ENCODE results near the gene PPT1. TPM values are rescaled to one million over a fixed set of nuclear protein-coding genes. Genes with fewer than 3 reads are reported as not detected.
"Not testable (repeated sequence)": the region's sequence is repeated elsewhere in the genome, so short reads cannot be mapped to it uniquely, and the experiment has no call there.

PPT1 gene
- total RNA-seq, 2 donors from 2014 or later: 68.5 to 89.8 TPM

GRCh38 chr1:40092706-40093639, 4.1 kb downstream of the PPT1 start:
- no peak overlapping the region for H3K27ac ChIP-seq
- ATAC-seq (ENCODE audit: insufficient number of reproducible peaks, low FRiP score, low read depth): no peak
- no peak overlapping the region for H3K4me3 ChIP-seq
- DNase-seq (ENCODE audit: low spot score): no peak
- peaks cover 24% of the 10 kb centered on the region for H3K36me3 ChIP-seq
- H3K27me3 ChIP-seq (replicated peaks; ENCODE audit: insufficient read depth): no peaks in the 10 kb centered on the region
- H3K4me1 ChIP-seq (ENCODE audit: control insufficient read depth in 1 of 2, low read depth in 2 of 2): peaks cover 0 to 18% of the 10 kb centered on the region in 2 donors
- TF ChIP-seq CTCF (IDR thresholded peaks at IDR 0.05): no peak
- H3K9me3 ChIP-seq: no peaks in the 10 kb centered on the region

DNA sequence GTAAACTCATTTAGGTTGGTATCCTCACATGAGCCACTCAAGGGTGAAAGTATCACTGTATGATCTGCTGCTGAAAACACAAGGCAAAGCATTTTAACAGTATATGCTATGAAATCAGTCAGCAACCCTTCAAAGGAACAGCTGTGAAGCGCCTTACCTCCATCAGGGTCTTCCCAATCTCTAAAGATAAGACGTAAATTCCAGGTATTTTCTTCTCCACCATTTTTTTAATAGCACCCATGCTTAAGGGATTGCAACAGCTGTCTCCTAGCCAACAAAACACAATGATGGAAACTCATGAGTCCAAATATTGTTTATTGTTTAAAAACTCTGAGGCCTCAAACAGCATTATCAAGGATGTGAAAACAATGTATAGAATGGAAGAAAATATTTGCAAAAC, 4.8 kb downstream of the PPT1 start:
- H3K9me3 ChIP-seq: no peaks in the 10 kb centered on the region
- ATAC-seq (ENCODE audit: insufficient number of reproducible peaks, low FRiP score, low read depth): no peak
- no peak overlapping the region for H3K27ac ChIP-seq
- no peak overlapping the region for H3K4me3 ChIP-seq
- H3K4me1 ChIP-seq (ENCODE audit: control insufficient read depth in 1 of 2, low read depth in 2 of 2): peaks cover 0 to 12% of the 10 kb centered on the region in 2 donors
- peaks cover 27% of the 10 kb centered on the region for H3K36me3 ChIP-seq
- no peak for DNase-seq (ENCODE audit: low spot score)
- H3K27me3 ChIP-seq (replicated peaks; ENCODE audit: insufficient read depth): no peaks in the 10 kb centered on the region
- TF ChIP-seq CTCF (IDR thresholded peaks at IDR 0.05): no peak

- Histone ChIP-seq H3K9me3 (no peaks in the 10 kb centered on the region), H3K27me3 (replicated peaks; ENCODE audit: insufficient read depth) (no peaks in the 10 kb centered on the region), H3K4me1 (ENCODE audit: control insufficient read depth in 1 of 2, low read depth in 2 of 2) (peaks cover 0 to 5% of the 10 kb centered on the region in 2 donors), H3K36me3 (peaks cover 27% of the 10 kb centered on the region), H3K27ac (no peak overlapping the region), H3K4me3 (no peak overlapping the region)
- DNase-seq (ENCODE audit: low spot score): no peak
- no peak for ATAC-seq (ENCODE audit: insufficient number of reproducible peaks, low FRiP score, low read depth)
- no peak for TF ChIP-seq CTCF (IDR thresholded peaks at IDR 0.05)
These were observed 6.2 kb downstream of the PPT1 start for GRCh38 chr1:40090652-40091355.

DNA sequence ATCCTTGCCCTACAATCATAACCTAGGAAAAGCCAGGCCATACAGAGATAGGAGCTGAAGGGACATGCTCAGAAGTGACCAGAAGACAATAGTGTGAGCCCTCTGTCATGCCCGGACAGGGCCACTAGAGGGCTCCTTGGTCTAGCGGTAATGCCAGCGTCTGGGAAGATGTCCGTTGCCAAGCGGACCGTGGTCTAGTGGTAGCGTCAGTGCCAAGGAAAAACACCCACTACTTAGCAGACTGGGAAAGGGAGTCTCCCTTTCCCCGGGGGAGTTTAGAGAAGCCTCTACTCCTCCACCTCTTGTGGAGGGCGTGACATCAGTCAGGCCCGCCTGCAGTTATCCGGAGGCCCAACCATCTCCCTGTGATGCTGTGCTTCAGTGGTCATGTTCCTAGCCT, 12.3 kb downstream of the PPT1 start:
- DNase-seq (ENCODE audit: low spot score): peak; percentile 15
- H3K27me3 ChIP-seq (replicated peaks; ENCODE audit: insufficient read depth); H3K27ac ChIP-seq; H3K9me3 ChIP-seq; H3K4me1 ChIP-seq (ENCODE audit: control insufficient read depth in 1 of 2, low read depth in 2 of 2); ATAC-seq (ENCODE audit: insufficient number of reproducible peaks, low FRiP score, low read depth): not testable (repeated sequence)
- peak; percentile 71 for TF ChIP-seq CTCF (IDR thresholded peaks at IDR 0.05)
- H3K36me3 ChIP-seq: peaks cover 25% of the 10 kb centered on the region
- peak overlapping the region; percentile 52 for H3K4me3 ChIP-seq

GRCh38 chr1:40081871-40082270, 15.2 kb downstream of the PPT1 start:
- DNase-seq (ENCODE audit: low spot score) (no peak), ATAC-seq (ENCODE audit: insufficient number of reproducible peaks, low FRiP score, low read depth) (no peak)
- H3K4me1 ChIP-seq (ENCODE audit: control insufficient read depth in 1 of 2, low read depth in 2 of 2): no peaks in the 10 kb centered on the region
- H3K27me3 ChIP-seq (replicated peaks; ENCODE audit: insufficient read depth): no peaks in the 10 kb centered on the region
- peaks cover 8% of the 10 kb centered on the region for H3K36me3 ChIP-seq
- TF ChIP-seq CTCF (IDR thresholded peaks at IDR 0.05): no peak
- no peaks in the 10 kb centered on the region for H3K9me3 ChIP-seq
- H3K27ac ChIP-seq: no peak overlapping the region
- H3K4me3 ChIP-seq: no peak overlapping the region

Measured in thoracic aorta (tissue), 2 donors.